K562 (cell line): Measurements from ENCODE around the gene BRD7. TPM values are rescaled to one million over a fixed set of nuclear protein-coding genes. Genes with fewer than 3 reads are reported as not detected.

Experiments
- EP300 ChIP-seq: IDR thresholded peaks from 2 replicates; pipeline ENCODE4 v1.6.1; 2012; ENCODE audit warnings: low read length, improper control_type of control experiment
- GABPB1 ChIP-seq: sonication (generic); formaldehyde crosslinking; IDR thresholded peaks from 2 replicates; pipeline ENCODE4 v1.8.0; 2022; ENCODE audit warnings: mild to moderate bottlenecking, missing genetic modification reagents
- GATAD2A ChIP-seq: fragments of 450-650 bp; IDR thresholded peaks from 2 replicates; pipeline ENCODE4 v1.6.1; 2017
- HDGF ChIP-seq: fragments of 450-650 bp; IDR thresholded peaks from 2 replicates; pipeline ENCODE4 v1.6.1; 2016
- NRF1 ChIP-seq, 2 experiments: fragments of 450-650 bp; IDR thresholded peaks in 1 of 2; conservative IDR thresholded peaks in 1 of 2; 2 replicates each; pipeline ENCODE4 v1.6.1; 2014; ENCODE audit warnings: mild to moderate bottlenecking in 2 of 2
- PHTF2 ChIP-seq: fragments of 250-450 bp; sonication (Bioruptor Pico); IDR thresholded peaks from 2 replicates; pipeline ENCODE4 v1.5.0; 2021; ENCODE audit warnings: mild to moderate bottlenecking
- PRPF4 ChIP-seq: fragments of 200-400 bp; formaldehyde crosslinking; IDR thresholded peaks from one replicate; pipeline ENCODE4 v1.6.1; 2017; ENCODE audit warnings: low read length, low read depth, mild to moderate bottlenecking; ENCODE audit not compliant: insufficient read depth, poor library complexity, severe bottlenecking
- SMAD1 ChIP-seq: fragments of 150-350 bp; IDR thresholded peaks from 2 replicates; pipeline ENCODE4 v1.6.1; 2014; ENCODE audit warnings: low read length, low read depth; ENCODE audit not compliant: partially characterized antibody
- STAG1 ChIP-seq: sonication (generic); formaldehyde crosslinking; IDR thresholded peaks from 2 replicates; pipeline ENCODE4 v1.5.0; 2020; ENCODE audit warnings: missing genetic modification reagents, borderline replicate concordance
- TCF7L2 ChIP-seq: fragments of 150-350 bp; IDR thresholded peaks from 2 replicates; pipeline ENCODE4 v1.6.1; 2016; ENCODE audit warnings: low read depth, mild to moderate bottlenecking, low read length, moderate library complexity
- TGIF2 ChIP-seq: sonication (generic); formaldehyde crosslinking; IDR thresholded peaks from 2 replicates; pipeline ENCODE4 v1.8.1; 2022; ENCODE audit warnings: mild to moderate bottlenecking, missing genetic modification reagents, moderate library complexity
- WHSC1 ChIP-seq: IDR thresholded peaks from one replicate; pipeline ENCODE4 v1.6.1; 2012; ENCODE audit warnings: low read length, control low read depth, inconsistent platforms
- ZC3H4 ChIP-seq: sonication (generic); formaldehyde crosslinking; IDR thresholded peaks from 2 replicates; pipeline ENCODE4 v1.9.0; 2021; ENCODE audit warnings: missing genetic modification reagents, borderline replicate concordance
- ZC3H8 ChIP-seq: fragments of 450-650 bp; IDR thresholded peaks from 2 replicates; pipeline ENCODE4 v1.6.1; 2017
- ZNF121 ChIP-seq: sonication (generic); formaldehyde crosslinking; conservative IDR thresholded peaks from 2 replicates; pipeline ENCODE4 v1.8.0; 2022; ENCODE audit warnings: missing genetic modification reagents
- ZNF589 ChIP-seq: fragments of 200-800 bp; sonication (Bioruptor generic); IDR thresholded peaks from 2 replicates; pipeline ENCODE4 v1.6.1; 2016; ENCODE audit warnings: low read depth, missing genetic modification characterization, missing compliant biosample characterization
- ZNF77 ChIP-seq: fragments of 250-450 bp; sonication (Bioruptor Pico); IDR thresholded peaks from 2 replicates; pipeline ENCODE4 v1.5.0; 2020
- ZSCAN29 ChIP-seq: fragments of 450-650 bp; IDR thresholded peaks from 2 replicates; pipeline ENCODE4 v1.6.1; 2017
- polyA plus RNA-seq, 8 experiments: library from polyadenylated mRNA; depleted of rRNA in 4 of 8; stranded (reverse) in 5 of 8; unstranded in 3 of 8; fragments of >200 nt; fragmentation: Nextera tagmentation in 2 of 8; fragmentation: Illumina TruSeq in 1 of 8; extraction: Ambion mirVana in 2 of 8; extraction: Trizol in 1 of 8; gene quantifications; 2 replicates each; pipeline versions ENCODE4 v1.2.1 to v1.2.3, GENCODE V29; 2011 to 2014; ENCODE audit warnings: inconsistent platforms in 1 of 8, missing spikeins in 1 of 8
- total RNA-seq, 7 experiments: library from RNA; depleted of rRNA in 6 of 7; stranded (reverse); fragments of >200 nt in 6 of 7; fragmentation: Illumina TruSeq in 2 of 7; extraction: Trizol in 2 of 7; gene quantifications; 2 replicates each; pipeline versions ENCODE4 v1.2.1 to v1.2.3, GENCODE V29; 2011 to 2021; ENCODE audit warnings: low replicate concordance in 1 of 7
- TF ChIP-seq, protein P1 (sequence below): sonication (generic); formaldehyde crosslinking; IDR thresholded peaks from 2 replicates; pipeline ENCODE4 v1.8.0; 2022; ENCODE audit warnings: mild to moderate bottlenecking, missing genetic modification reagents
- TF ChIP-seq, protein P2 (sequence below): fragments of 250-450 bp; sonication (Bioruptor Pico); IDR thresholded peaks from 2 replicates; pipeline ENCODE4 v1.9.0; 2021; ENCODE audit warnings: mild to moderate bottlenecking, inconsistent platforms
- TF ChIP-seq, protein P3 (sequence below): fragments of 250-450 bp; sonication (Bioruptor Pico); IDR thresholded peaks from 2 replicates; pipeline ENCODE4 v1.4.0; 2020; ENCODE audit warnings: borderline replicate concordance
- TF ChIP-seq, protein P4 (sequence below): fragments of 450-650 bp; formaldehyde crosslinking; IDR thresholded peaks from 2 replicates; pipeline ENCODE4 v1.4.0; 2022; ENCODE audit warnings: missing genetic modification characterization
- TF ChIP-seq, protein P5 (sequence below): sonication (generic); formaldehyde crosslinking; IDR thresholded peaks from 2 replicates; pipeline ENCODE4 v1.8.0; 2022; ENCODE audit warnings: missing genetic modification reagents, mild to moderate bottlenecking, moderate library complexity, borderline replicate concordance

BRD7 gene
- total and polyA plus RNA-seq, 9 of the 15 experiments (the other 6 are each of a cell fraction or from before 2014, with no cell fraction given) = 20.6 to 101 (median 68.7) TPM

DNA sequence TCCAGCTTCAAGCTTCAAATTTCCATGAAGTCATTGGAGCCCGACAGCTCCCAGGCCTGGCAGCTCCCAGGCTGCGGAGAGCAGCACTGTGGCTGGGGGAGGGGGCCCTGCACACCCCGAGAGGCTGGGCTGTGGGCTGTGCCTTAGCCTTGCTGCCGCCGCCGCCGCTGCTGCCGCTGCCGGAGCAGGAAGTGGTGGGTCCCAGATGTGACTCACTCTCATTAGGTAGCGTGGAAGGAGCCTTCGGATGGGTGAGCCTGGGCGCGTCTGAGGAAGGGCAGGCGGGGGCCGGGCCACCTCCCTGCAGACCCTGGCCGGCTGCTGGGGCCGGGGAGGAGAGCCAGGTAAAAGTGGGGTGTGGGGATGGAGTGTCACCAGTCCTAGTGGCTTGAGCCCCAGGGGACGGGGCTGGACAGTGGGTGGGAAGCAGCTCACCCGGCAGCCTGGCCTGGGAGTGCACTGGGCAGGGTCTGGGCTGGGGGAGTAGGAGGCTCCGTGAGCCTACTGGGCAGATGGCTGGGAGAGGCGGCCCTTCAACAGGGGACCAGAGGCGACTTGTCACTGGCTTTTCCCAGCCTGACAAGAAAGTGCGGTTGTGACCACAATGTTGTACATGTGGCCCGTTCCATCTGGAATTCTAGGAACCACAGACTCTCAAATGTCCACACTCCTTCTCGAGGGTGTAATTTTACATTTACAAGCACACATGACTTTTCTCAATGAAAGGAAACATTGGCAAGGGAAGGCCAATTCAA, 102.3 kb downstream of the BRD7 start, which contains the start of gene ADCY7 (continued):
- TF ChIP-seq, protein P1, sequence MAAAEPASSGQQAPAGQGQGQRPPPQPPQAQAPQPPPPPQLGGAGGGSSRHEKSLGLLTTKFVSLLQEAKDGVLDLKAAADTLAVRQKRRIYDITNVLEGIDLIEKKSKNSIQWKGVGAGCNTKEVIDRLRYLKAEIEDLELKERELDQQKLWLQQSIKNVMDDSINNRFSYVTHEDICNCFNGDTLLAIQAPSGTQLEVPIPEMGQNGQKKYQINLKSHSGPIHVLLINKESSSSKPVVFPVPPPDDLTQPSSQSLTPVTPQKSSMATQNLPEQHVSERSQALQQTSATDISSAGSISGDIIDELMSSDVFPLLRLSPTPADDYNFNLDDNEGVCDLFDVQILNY (CRISPR knock-in tag) = no peak
- TF ChIP-seq ZSCAN29 (no peak), ZC3H8 (no peak), ZNF589 (CRISPR knock-in tag) (peak; percentile 53; the same call in 1 of the 2 replicates), TCF7L2 (no peak), STAG1 (no peak), ZNF77 (CRISPR knock-in tag) (no peak), SMAD1 (peak; percentile 38), EP300 (peak; percentile 15; the same call in 1 of the 2 replicates), TGIF2 (no peak), NRF1 (conservative IDR thresholded peaks at IDR 0.05 in 1 of 2, IDR thresholded peaks at IDR 0.05 in 1 of 2) (peak; percentile 58; a peak in 2 of 4 replicates), PRPF4 (no peak), PHTF2 (CRISPR knock-in tag) (no peak), HDGF (peak; percentile 90), GABPB1 (peak; percentile 78), ZC3H4 (CRISPR knock-in tag) (no peak), ZNF121 (no peak), GATAD2A (no peak), WHSC1 (no peak)
- TF ChIP-seq, protein P2, sequence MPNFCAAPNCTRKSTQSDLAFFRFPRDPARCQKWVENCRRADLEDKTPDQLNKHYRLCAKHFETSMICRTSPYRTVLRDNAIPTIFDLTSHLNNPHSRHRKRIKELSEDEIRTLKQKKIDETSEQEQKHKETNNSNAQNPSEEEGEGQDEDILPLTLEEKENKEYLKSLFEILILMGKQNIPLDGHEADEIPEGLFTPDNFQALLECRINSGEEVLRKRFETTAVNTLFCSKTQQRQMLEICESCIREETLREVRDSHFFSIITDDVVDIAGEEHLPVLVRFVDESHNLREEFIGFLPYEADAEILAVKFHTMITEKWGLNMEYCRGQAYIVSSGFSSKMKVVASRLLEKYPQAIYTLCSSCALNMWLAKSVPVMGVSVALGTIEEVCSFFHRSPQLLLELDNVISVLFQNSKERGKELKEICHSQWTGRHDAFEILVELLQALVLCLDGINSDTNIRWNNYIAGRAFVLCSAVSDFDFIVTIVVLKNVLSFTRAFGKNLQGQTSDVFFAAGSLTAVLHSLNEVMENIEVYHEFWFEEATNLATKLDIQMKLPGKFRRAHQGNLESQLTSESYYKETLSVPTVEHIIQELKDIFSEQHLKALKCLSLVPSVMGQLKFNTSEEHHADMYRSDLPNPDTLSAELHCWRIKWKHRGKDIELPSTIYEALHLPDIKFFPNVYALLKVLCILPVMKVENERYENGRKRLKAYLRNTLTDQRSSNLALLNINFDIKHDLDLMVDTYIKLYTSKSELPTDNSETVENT (CRISPR knock-in tag) = 0 out of 2 replicates have a peak, but pooled peaks have one; percentile 15
- TF ChIP-seq, protein P3, sequence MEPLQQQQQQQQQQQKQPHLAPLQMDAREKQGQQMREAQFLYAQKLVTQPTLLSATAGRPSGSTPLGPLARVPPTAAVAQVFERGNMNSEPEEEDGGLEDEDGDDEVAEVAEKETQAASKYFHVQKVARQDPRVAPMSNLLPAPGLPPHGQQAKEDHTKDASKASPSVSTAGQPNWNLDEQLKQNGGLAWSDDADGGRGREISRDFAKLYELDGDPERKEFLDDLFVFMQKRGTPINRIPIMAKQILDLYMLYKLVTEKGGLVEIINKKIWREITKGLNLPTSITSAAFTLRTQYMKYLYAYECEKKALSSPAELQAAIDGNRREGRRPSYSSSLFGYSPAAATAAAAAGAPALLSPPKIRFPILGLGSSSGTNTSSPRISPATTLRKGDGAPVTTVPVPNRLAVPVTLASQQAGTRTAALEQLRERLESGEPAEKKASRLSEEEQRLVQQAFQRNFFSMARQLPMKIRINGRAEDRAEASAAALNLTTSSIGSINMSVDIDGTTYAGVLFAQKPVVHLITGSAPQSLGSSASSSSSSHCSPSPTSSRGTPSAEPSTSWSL (CRISPR knock-in tag) = no peak
- TF ChIP-seq, protein P4, sequence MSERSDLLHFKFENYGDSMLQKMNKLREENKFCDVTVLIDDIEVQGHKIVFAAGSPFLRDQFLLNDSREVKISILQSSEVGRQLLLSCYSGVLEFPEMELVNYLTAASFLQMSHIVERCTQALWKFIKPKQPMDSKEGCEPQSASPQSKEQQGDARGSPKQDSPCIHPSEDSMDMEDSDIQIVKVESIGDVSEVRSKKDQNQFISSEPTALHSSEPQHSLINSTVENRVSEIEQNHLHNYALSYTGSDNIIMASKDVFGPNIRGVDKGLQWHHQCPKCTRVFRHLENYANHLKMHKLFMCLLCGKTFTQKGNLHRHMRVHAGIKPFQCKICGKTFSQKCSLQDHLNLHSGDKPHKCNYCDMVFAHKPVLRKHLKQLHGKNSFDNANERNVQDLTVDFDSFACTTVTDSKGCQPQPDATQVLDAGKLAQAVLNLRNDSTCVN (CRISPR knock-in tag) = no peak
- TF ChIP-seq, protein P5, sequence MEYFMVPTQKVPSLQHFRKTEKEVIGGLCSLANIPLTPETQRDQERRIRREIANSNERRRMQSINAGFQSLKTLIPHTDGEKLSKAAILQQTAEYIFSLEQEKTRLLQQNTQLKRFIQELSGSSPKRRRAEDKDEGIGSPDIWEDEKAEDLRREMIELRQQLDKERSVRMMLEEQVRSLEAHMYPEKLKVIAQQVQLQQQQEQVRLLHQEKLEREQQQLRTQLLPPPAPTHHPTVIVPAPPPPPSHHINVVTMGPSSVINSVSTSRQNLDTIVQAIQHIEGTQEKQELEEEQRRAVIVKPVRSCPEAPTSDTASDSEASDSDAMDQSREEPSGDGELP (CRISPR knock-in tag) = peak; percentile 84
